ENCODE results near the gene GALNT2.

The GALNT2 gene

DNA sequence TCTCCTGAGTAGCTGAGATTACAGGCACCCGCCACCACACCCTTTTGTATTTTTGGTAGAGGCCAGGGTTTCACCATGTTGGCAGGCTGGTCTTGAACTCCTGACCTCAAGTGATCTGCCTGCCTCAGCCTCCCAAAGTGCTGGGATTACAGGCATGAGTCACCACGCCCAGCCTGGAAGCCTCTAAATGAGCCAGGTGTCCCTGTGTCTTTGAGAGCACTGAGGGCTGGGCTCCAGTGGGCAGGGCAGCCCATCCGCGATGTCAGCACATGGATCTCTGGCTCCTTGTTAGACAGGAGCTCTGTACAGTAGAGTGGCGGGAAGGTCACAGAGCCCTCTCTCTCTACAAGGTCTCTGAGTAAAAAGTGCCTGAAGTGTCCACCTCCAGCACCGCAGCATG lies 234.8 kb downstream of the GALNT2 start:
- DNase-seq (ENCODE audit: low read depth), result no peak

DNA sequence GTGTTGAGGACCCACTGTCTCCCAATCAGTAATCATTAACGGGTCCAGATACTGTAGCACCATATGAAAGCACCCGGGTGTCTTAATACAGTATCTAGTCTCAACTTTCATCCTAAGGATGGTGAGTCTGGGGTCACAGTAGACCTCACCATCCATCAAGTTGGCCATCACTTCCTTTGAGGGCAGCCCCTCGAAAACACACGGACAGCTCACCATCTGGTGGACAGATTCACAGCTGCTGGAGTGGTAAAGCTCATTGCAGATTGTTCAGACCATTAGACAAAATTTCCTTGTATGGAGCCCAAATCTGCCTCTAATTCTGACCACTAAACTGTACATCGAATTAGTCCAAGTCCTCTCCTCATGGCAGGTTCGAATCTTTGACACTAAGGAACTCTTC lies 236.0 kb downstream of the GALNT2 start:
- no peak for DNase-seq (ENCODE audit: low read depth)

DNA sequence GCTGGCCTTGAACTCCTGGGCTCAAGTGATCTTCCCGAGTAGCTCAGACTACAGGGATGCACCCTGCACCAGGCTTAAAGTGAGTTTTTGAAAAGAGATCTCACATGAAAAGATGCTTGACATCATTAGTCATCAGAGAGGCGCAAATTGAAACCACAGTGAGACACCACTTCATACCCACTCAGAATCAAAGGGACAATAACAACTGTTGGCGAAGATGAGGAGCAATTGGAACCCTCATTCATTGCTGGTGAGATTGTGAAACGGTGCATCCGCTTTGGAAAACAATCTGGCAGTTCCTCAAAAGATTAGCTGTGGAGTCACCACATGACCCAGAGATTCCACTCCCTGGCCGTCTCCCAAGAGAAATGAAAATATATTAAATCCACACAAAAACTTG lies 236.8 kb downstream of the GALNT2 start:
- DNase-seq (ENCODE audit: low read depth), result peak; percentile 40

GRCh38 chr1:230306169-230306568 lies 239.1 kb downstream of the GALNT2 start:
- no peak for DNase-seq (ENCODE audit: low read depth)

GRCh38 chr1:230307213-230307612 lies 240.2 kb downstream of the GALNT2 start:
- no peak for DNase-seq (ENCODE audit: low read depth)

GRCh38 chr1:230308039-230308438 lies 241.0 kb downstream of the GALNT2 start:
- peak; percentile 70 for DNase-seq (ENCODE audit: low read depth)

GRCh38 chr1:230308821-230309220 lies 241.8 kb downstream of the GALNT2 start:
- DNase-seq (ENCODE audit: low read depth), result no peak

- no peak for DNase-seq (ENCODE audit: low read depth)
Measured at GRCh38 chr1:230309646-230310177, 242.7 kb downstream of the GALNT2 start.

DNA sequence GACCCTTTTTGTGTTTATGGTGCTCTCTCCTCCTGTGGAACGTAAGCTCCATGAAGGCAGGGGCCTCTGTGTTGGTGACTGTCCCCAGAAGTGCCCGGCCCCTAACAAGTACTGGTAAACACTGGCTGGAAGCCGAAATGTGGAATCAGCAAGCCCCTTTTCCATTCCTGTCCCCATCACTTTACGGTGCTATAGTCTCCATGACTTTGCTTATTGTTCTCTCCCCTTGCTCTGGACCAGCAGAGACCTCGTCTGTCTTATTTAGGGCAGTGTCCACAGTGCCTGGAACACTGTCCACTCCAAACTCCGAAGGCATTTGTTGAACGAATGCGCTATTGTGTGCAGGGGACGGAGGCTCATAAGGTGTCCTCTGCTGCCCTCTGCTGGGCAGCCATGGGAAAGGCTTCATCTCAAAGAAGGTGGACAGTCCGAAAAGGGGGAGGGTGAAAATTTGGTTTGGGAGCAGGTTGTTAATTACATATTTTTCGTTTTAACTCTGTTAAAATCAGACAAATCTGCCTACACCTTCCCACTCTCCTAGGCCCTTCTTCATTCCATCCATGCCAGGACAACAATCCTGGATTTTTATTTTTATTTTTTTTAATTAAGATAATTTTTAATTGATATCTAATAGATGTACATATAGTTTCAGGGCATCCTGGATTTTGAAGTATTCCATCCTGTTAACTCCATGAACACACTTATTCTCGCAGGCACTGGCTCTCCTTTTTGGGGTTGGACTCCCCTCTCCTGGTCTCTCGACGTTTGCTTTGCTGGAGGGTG lies 243.5 kb downstream of the GALNT2 start:
- DNase-seq (ENCODE audit: low read depth), result peak; percentile 35

GRCh38 chr1:230312676-230313075 lies 245.6 kb downstream of the GALNT2 start:
- no peak for DNase-seq (ENCODE audit: low read depth)

GRCh38 chr1:230313453-230314141 lies 246.6 kb downstream of the GALNT2 start:
- no peak for DNase-seq (ENCODE audit: low read depth)

- DNase-seq (ENCODE audit: low read depth), result no peak
Measured at GRCh38 chr1:230314142-230314470, 247.1 kb downstream of the GALNT2 start.

- no peak for DNase-seq (ENCODE audit: low read depth)
Measured at GRCh38 chr1:230315099-230315498, 248.1 kb downstream of the GALNT2 start.

- DNase-seq (ENCODE audit: low read depth), result no peak
Measured at GRCh38 chr1:230316864-230317745, 250.1 kb downstream of the GALNT2 start.

DNA sequence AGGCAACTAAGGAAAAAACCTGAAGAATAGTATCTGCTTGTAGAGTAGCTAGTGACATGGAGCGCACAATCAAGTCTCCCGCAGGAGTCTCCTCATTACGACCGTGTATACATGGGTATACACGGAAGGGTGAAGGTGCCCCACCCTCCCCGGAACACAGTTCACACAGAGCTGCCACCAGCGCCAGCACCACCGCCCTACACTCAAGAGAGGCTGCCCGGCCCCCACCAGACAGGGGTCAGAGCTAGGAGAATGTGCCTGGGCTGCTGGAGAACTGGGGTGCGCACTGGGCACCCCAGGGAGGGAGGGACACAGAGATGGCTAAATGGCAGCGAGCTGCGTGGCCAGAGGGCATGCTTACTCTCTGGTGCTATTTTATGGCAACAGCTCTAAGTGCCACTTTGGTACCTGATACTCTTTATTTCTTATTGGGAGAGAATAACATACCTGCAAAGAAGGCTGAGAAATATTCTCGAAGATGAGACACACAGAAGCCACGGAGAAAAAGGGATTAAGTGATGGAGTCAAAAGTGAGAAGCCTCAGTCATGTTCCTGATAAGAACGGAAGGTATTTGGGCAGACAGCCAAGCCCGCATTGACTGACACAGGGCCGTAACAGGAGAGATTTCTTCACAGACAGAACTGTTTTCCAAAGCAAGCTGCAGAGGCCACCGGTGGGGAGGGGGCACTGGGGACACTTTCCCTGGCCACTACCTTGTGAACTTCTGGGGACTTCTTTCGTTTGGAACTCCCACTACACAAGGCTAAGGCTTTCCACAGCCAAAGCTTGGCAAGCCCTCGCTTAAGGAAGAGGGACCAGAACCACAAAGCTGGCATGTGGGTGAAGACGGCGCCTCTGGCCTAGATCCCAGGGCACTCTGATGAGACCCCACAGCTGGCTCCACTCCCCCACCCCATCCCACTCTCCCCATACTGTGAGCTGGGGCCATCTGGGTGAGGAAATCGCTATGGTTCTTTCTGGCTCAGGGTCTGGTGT lies 251.1 kb downstream of the GALNT2 start:
- no peak for DNase-seq (ENCODE audit: low read depth)

GRCh38 chr1:230319014-230319747 lies 252.1 kb downstream of the GALNT2 start:
- DNase-seq (ENCODE audit: low read depth), result no peak

- no peak for DNase-seq (ENCODE audit: low read depth)
Measured at GRCh38 chr1:230320804-230321203, 253.8 kb downstream of the GALNT2 start.

DNA sequence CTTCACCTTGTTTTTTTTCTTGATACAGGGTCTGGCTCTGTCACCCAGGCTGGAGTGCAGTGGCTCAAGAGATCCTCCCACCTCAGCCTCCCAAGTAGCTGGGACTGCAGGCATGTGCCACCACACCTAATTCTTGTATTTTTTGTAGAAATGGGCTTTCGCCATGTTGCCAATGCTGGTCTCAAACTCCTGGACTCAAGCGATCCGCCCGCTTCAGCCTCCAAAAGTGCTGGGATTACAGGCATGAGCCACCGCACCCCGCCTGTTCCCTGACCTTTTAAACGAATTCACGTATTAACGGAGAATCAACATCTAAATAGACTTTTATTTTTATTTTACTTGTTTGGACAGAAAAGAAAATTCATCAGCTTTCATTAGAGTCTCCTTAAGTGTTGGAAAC lies 254.3 kb downstream of the GALNT2 start:
- no peak for DNase-seq (ENCODE audit: low read depth)

DNA sequence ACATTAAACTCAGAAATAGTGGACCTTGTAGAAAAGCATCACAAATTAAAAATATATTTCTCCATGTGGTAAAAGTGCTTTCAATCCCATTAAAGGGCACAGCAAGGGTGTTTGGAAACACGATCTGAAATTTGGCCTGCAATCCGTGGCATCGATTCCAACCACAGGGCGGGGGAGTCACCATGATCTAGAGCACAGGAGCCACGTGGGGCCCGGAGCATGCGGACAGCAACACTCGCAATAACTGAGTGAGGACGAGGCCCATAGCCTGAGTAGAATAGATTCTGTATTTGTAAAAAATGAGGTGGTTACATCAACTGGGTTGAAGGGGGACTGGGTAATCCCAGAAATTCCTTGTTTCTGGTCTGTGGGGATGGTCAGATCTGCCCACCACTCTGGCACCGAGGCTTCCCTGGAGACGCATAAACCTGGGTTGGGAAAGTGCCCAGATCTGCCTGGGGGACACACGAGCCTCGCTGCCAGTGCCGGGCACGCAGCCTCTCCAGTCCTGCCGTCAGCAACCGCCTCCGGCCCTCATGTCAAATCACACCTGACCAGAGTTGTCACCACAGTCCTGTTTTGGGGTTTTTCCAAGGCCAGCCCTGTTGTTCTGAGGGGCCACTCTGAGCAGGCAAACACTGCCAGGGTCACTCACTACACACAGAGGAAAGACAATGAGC lies 254.8 kb downstream of the GALNT2 start:
- no peak for DNase-seq (ENCODE audit: low read depth)

DNA sequence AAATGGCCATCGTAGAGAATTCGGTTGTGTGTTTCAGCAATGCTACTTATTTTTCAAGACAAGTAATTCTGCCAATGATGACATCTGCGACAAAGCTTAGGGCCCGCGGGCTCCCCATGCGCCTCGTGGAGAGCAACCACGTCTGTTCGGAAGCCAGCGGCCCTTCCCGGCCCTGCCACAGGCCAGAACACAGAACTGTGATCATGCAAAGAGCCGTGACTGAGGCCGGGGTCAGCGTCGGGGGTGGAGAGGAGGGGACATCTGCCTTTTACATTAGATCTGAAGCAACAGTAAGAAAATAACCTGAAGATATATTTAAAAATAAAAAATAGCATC lies 255.4 kb downstream of the GALNT2 start:
- no peak for DNase-seq (ENCODE audit: low read depth)
